Endothelial cell of umbilical vein (primary cell): ENCODE results near the gene CERKL. TPM values are rescaled to one million over a fixed set of nuclear protein-coding genes. Genes with fewer than 3 reads are reported as not detected.

ENCODE experiments used
- BruUV-seq: library from RNA; stranded (reverse); fragments of 400-500 nt; replicated peaks from 2 replicates; lab custom pipeline; 2021; lab: Mats Ljungman, UMichigan
- CTCF ChIA-PET: fragments of 300-600, 350-600 bp; sonication (Branson Sonifier 250); formaldehyde crosslinking; loops from one replicate; lab custom pipeline; 2021; ENCODE audit warnings: antibody characterized with exemption, inconsistent platforms; lab: Charles Lee
- POLR2A ChIA-PET: fragments of 300-600, 350-600 bp; sonication (Branson Sonifier 250); formaldehyde crosslinking; loops from one replicate; lab custom pipeline; 2021; ENCODE audit warnings: antibody characterized with exemption, inconsistent platforms; lab: Charles Lee
- DNase-seq: peaks from one replicate; pipeline ENCODE4 v3.0.0-alpha.2; 2011; ENCODE audit warnings: low read depth, low spot score
- FAIRE-seq: peaks from 2 replicates; lab custom pipeline; 2011; peaks lifted over from hg19 to GRCh38; lab: Jason Lieb, UNC
- H2AFZ ChIP-seq: 2 replicates; pipeline ENCODE4 v1.6.0; 2012; ENCODE audit warnings: low read depth, low read length, control low read depth, inconsistent platforms
- H3K27ac ChIP-seq: 2 replicates; pipeline ENCODE4 v1.5.1; 2011; ENCODE audit warnings: low read depth, mild to moderate bottlenecking, control low read depth, low read length, moderate library complexity; ENCODE audit not compliant: insufficient read depth
- H3K27me3 ChIP-seq, 2 experiments: 2 replicates each; pipeline versions ENCODE4 v1.6.0 to v1.6.1; 2011; ENCODE audit warnings: low read length in 2 of 2, mixed read lengths in 1 of 2; ENCODE audit not compliant: control insufficient read depth in 2 of 2, insufficient read depth in 2 of 2
- H3K36me3 ChIP-seq, 2 experiments: 2 replicates in 1 of 2; 3 replicates in 1 of 2; pipeline ENCODE4 v1.5.1; 2011; ENCODE audit warnings: low read length in 2 of 2, mild to moderate bottlenecking in 1 of 2, moderate library complexity in 1 of 2; ENCODE audit not compliant: control insufficient read depth in 2 of 2, insufficient read depth in 2 of 2; ENCODE audit errors: extremely low read depth in 1 of 2
- H3K4me1 ChIP-seq: 3 replicates; pipeline ENCODE4 v1.5.1; 2011; ENCODE audit warnings: mild to moderate bottlenecking, low read length; ENCODE audit not compliant: control insufficient read depth, insufficient read depth; ENCODE audit errors: extremely low read depth
- H3K4me2 ChIP-seq: 2 replicates; pipeline ENCODE4 v1.6.1; 2011; ENCODE audit warnings: low read length, control low read depth, mixed read lengths; ENCODE audit not compliant: insufficient read depth
- H3K4me3 ChIP-seq, 3 experiments: fragments of 200-600 bp in 1 of 3; sonication (generic), shearing (Covaris generic) in 1 of 3; replicated peaks in 1 of 3; 2 replicates each; pipeline ENCODE4 v1.5.1; 2011 to 2016; ENCODE audit warnings: control low read depth in 3 of 3, low read length in 3 of 3, mild to moderate bottlenecking in 2 of 3, inconsistent platforms in 1 of 3, low read depth in 1 of 3, moderate library complexity in 1 of 3; ENCODE audit not compliant: insufficient read depth in 1 of 3
- H3K79me2 ChIP-seq: 2 replicates; pipeline ENCODE4 v1.6.0; 2012; ENCODE audit warnings: low read length, inconsistent platforms; ENCODE audit not compliant: control insufficient read depth, insufficient read depth
- H3K9ac ChIP-seq: replicated peaks from 2 replicates; pipeline ENCODE3; 2011; ENCODE audit warnings: low read length, control low read depth; ENCODE audit not compliant: insufficient read depth; ENCODE audit errors: extremely low read depth
- H3K9me1 ChIP-seq: replicated peaks from 3 replicates; pipeline ENCODE4 v1.6.0; 2011; ENCODE audit warnings: mild to moderate bottlenecking, low read length; ENCODE audit not compliant: control insufficient read depth, insufficient read depth; ENCODE audit errors: extremely low read depth
- H3K9me3 ChIP-seq: replicated peaks from 2 replicates; pipeline ENCODE4 v1.5.1; 2012; ENCODE audit warnings: low read length, inconsistent platforms; ENCODE audit not compliant: control insufficient read depth, insufficient read depth
- H4K20me1 ChIP-seq: replicated peaks from 2 replicates; pipeline ENCODE3; 2011; ENCODE audit warnings: mild to moderate bottlenecking, low read length; ENCODE audit not compliant: control insufficient read depth, insufficient read depth; ENCODE audit errors: extremely low read depth
- EZH2 ChIP-seq: IDR thresholded peaks from 2 replicates; pipeline ENCODE4 v1.6.1; 2012; ENCODE audit warnings: borderline replicate concordance, low read depth, mild to moderate bottlenecking, moderate library complexity, low read length, inconsistent platforms; ENCODE audit not compliant: severe bottlenecking
- FOS ChIP-seq: IDR thresholded peaks from 2 replicates; pipeline ENCODE4 v1.6.1; 2011; ENCODE audit warnings: mild to moderate bottlenecking, low read length, moderate library complexity, borderline replicate concordance; ENCODE audit not compliant: insufficient read depth
- GATA2 ChIP-seq: IDR thresholded peaks from 2 replicates; pipeline ENCODE4 v1.7.0; 2011; ENCODE audit warnings: low read depth, mild to moderate bottlenecking, moderate library complexity, mixed read lengths, low read length; ENCODE audit not compliant: insufficient read length, insufficient read depth
- JUN ChIP-seq: IDR thresholded peaks from 2 replicates; pipeline ENCODE4 v1.6.1; 2011; ENCODE audit warnings: borderline replicate concordance, low read depth; ENCODE audit not compliant: insufficient read length, insufficient read depth
- MYC ChIP-seq: IDR thresholded peaks from one replicate; pipeline ENCODE4 v1.6.1; 2011; ENCODE audit warnings: mild to moderate bottlenecking, low read depth, low read length
- POLR2A ChIP-seq: IDR thresholded peaks from 2 replicates; pipeline ENCODE4 v1.6.1; 2012; ENCODE audit warnings: low read depth, mild to moderate bottlenecking, control low read depth, low read length
- POLR2AphosphoS5 ChIP-seq: IDR thresholded peaks from 2 replicates; pipeline ENCODE4 v1.6.1; 2012; ENCODE audit warnings: low read depth, mild to moderate bottlenecking, control low read depth, low read length, moderate library complexity; ENCODE audit not compliant: insufficient read depth
- dilution Hi-C: fragments of 300-500 bp; cut with MboI; formaldehyde crosslinking; loops from one replicate; pipeline ENCODE4 v1.15.0; 2019; ENCODE audit warnings: low sequenced_read_pairs; ENCODE audit not compliant: extremely low pct_ligation_motif_present
- intact Hi-C: fragments of 100-400 bp; cut with micrococcal nuclease; formaldehyde crosslinking; loops from one replicate; pipeline ENCODE4 v1.10.0; 2022
- polyA plus RNA-seq, 4 experiments: library from polyadenylated mRNA; depleted of rRNA in 3 of 4; stranded (reverse) in 3 of 4; unstranded in 1 of 4; fragments of >200 nt; gene quantifications; 2 replicates each; pipeline versions ENCODE4 v1.2.1 to v1.2.3, GENCODE V29; 2011 to 2012; ENCODE audit warnings: missing spikeins in 1 of 4
- total RNA-seq: library from RNA; stranded (reverse); gene quantifications from 2 replicates; pipeline ENCODE4 v1.2.3, GENCODE V29; 2021
- TF ChIP-seq, protein P1 (sequence below), 2 donors: IDR thresholded peaks; 1 replicate in 1 of 2; 2 replicates in 1 of 2; pipeline ENCODE4 v1.5.1; 2011; ENCODE audit warnings: low read length in 2 of 2, mild to moderate bottlenecking in 2 of 2, moderate library complexity in 2 of 2, control low read depth in 1 of 2, inconsistent platforms in 1 of 2, low read depth in 1 of 2; ENCODE audit not compliant: insufficient read depth in 1 of 2; ENCODE audit errors: extremely low read depth in 1 of 2
- TF ChIP-seq, protein P2 (sequence below): IDR thresholded peaks from 2 replicates; pipeline ENCODE4 v1.6.1; 2011; ENCODE audit not compliant: insufficient read depth, insufficient read length

Gene CERKL
- total and polyA plus RNA-seq, 2 donors (not counting 3 experiments of a cell fraction or from before 2014, with no cell fraction given) = not detected

DNA sequence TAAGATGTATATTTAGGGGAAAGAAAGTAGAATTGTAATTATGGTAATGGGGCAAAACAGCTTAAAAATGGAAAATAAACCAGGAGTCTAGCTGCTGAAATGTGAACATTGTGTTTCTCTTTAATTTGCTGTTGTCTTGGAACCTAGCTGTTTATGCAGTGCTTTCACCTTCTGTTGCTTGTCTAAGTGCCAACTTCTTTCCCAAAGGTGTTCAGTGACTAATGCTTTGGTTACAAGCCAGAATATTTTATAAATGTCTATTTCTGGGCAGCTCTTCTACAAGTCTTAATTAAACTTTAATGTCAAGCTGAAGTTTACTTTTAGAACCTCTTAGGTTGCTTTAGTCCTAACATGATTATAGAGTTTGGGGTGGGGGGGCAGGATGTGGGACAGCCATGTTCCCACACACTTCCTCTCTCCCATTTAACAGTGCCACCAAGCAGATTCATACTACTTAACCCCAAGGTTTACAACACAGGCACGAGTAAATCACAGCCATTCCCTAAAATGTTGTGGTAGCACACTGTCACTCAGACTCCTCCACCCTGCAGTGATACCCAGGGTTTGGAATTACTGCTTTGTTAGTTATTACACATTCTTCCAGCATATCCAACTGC is 139.1 kb downstream of the CERKL start:
- no peak for TF ChIP-seq GATA2
- TF ChIP-seq, protein P1, sequence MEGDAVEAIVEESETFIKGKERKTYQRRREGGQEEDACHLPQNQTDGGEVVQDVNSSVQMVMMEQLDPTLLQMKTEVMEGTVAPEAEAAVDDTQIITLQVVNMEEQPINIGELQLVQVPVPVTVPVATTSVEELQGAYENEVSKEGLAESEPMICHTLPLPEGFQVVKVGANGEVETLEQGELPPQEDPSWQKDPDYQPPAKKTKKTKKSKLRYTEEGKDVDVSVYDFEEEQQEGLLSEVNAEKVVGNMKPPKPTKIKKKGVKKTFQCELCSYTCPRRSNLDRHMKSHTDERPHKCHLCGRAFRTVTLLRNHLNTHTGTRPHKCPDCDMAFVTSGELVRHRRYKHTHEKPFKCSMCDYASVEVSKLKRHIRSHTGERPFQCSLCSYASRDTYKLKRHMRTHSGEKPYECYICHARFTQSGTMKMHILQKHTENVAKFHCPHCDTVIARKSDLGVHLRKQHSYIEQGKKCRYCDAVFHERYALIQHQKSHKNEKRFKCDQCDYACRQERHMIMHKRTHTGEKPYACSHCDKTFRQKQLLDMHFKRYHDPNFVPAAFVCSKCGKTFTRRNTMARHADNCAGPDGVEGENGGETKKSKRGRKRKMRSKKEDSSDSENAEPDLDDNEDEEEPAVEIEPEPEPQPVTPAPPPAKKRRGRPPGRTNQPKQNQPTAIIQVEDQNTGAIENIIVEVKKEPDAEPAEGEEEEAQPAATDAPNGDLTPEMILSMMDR (IDR thresholded peaks at IDR 0.05; ENCODE audit: extremely low read depth in 1 of 2, insufficient read depth in 1 of 2, low read depth in 1 of 2, low read length in 2 of 2) = no peak
- TF ChIP-seq EZH2 = no peak
- TF ChIP-seq JUN = no peak
- TF ChIP-seq POLR2AphosphoS5 = no peak
- TF ChIP-seq, protein P2, sequence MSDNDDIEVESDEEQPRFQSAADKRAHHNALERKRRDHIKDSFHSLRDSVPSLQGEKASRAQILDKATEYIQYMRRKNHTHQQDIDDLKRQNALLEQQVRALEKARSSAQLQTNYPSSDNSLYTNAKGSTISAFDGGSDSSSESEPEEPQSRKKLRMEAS = no peak
- no peak for TF ChIP-seq MYC
- no peak for TF ChIP-seq POLR2A
- TF ChIP-seq FOS = no peak
- ChIA-PET POLR2A (no interaction called here), CTCF (no interaction called here)
- Histone ChIP-seq H3K27ac (no peak overlapping the region), H3K36me3 (no peaks in the 10 kb centered on the region), H3K9ac (no peak overlapping the region), H3K9me1 (no peaks in the 10 kb centered on the region), H3K4me2 (no peak overlapping the region), H3K27me3 (peaks cover 0 to 2% of the 10 kb centered on the region in 2 experiments), H3K79me2 (no peaks in the 10 kb centered on the region), H2AFZ (no peak overlapping the region), H4K20me1 (no peaks in the 10 kb centered on the region), H3K4me1 (no peaks in the 10 kb centered on the region), H3K9me3 (no peaks in the 10 kb centered on the region), H3K4me3 (no peak overlapping the region)
- DNase-seq (no peak), FAIRE-seq (no peak)
- intact Hi-C loops = no loop called here
- dilution Hi-C loops = no loop called here
- BruUV-seq = no TSS peak
